ENCODE measurements around the gene ARHGAP12.

Gene ARHGAP12

GRCh38 chr10:31914370-31914769 lies 14.3 kb downstream of the ARHGAP12 start:
- no peak overlapping the region for H3K4me2 ChIP-seq (ENCODE audit: low read length)
- no peak overlapping the region for H3K18ac ChIP-seq (ENCODE audit: low read length)
- no peak overlapping the region for H3K56ac ChIP-seq (ENCODE audit: low read length)
- no peak overlapping the region for H4K8ac ChIP-seq (ENCODE audit: low read depth, low read length)
- H4K5ac ChIP-seq (ENCODE audit: low read length) = no peak overlapping the region
- no peaks in the 10 kb centered on the region for H3K36me3 ChIP-seq (ENCODE audit: control insufficient read depth, insufficient read depth, low read length)
- peaks cover 9% of the 10 kb centered on the region for H3K79me1 ChIP-seq (ENCODE audit: low read length)
- peaks cover 75% of the 10 kb centered on the region for H3K79me2 ChIP-seq (ENCODE audit: control insufficient read depth, insufficient read depth, low read length)
- peaks cover 9% of the 10 kb centered on the region for H3K4me1 ChIP-seq (ENCODE audit: control insufficient read depth, low read depth, low read length)
- H3K23ac ChIP-seq (ENCODE audit: low read length) = no peak overlapping the region
- DNase-seq = no peak
- no CpG with 5 or more reads among the region's 2 CpGs for WGBS (ENCODE audit: extremely low coverage, insufficient coverage, low lambda C conversion rate)
- H3K9ac ChIP-seq (ENCODE audit: low read length) = no peak overlapping the region
- H2BK15ac ChIP-seq (replicated peaks; ENCODE audit: low read depth) = no peak overlapping the region
- no peak overlapping the region for H2AK5ac ChIP-seq (ENCODE audit: low read length)
- H2BK5ac ChIP-seq (ENCODE audit: low read length) = no peak overlapping the region
- no peak overlapping the region for H3K4ac ChIP-seq (ENCODE audit: low read depth, low read length)
- H3K27ac ChIP-seq (ENCODE audit: low read depth, low read length) = no peak overlapping the region
- no peak overlapping the region for H3K4me3 ChIP-seq (ENCODE audit: low read length)
- H3K27me3 ChIP-seq (ENCODE audit: insufficient read depth, low read length, poor library complexity) = no peaks in the 10 kb centered on the region
- no peak overlapping the region for H2BK120ac ChIP-seq (ENCODE audit: low read depth, low read length)

DNA sequence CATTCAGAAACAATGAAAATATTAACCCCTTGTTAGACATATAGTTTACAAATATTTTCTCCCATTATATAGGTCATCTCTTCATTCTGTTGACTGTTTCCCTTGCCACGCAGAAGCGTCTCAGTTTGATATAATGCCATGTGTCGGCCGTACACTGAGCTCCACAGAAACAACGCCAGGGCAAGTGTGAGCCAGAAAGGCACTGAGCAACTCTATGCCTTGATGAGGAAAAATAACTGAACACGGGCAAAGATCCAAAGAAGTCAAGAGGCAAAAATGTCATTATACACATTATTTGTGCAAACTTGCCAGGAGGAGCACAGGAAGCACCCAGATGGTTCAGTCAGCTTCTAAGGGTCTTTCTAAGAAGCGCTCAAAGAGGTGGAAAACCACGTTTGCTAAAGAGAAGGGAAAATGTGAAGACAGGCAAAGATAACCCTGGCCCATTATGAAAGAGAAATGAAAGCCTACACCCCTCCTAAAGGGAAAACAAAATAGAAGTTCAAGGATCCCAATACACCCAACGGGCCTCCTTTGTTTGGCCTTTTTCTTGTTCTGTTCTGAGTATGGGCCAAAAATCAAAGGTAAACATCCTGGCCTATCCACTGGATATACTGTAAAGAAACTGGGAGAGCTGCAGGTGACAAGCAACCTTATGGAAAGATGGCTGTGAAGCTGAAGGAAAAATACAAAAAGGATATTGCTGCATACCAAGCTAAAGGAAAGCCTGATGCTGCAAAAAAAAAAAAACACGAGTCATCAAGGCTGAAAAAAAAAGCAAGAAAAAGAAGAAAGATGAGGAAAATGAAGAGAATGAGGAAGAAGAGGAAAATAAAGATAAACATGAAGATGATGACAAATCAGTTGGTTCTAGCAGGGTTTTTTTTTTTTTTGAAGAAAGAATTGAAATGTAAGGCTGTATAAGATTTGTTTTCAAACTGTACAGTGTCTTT lies 15.5 kb downstream of the ARHGAP12 start:
- H3K36me3 ChIP-seq (ENCODE audit: control insufficient read depth, insufficient read depth, low read length) = peaks cover 3% of the 10 kb centered on the region
- peaks cover 14% of the 10 kb centered on the region for H3K79me1 ChIP-seq (ENCODE audit: low read length)
- no peak overlapping the region for H3K4ac ChIP-seq (ENCODE audit: low read depth, low read length)
- H2BK120ac ChIP-seq (ENCODE audit: low read depth, low read length) = peak overlapping the region; percentile 4
- no peak overlapping the region for H4K8ac ChIP-seq (ENCODE audit: low read depth, low read length)
- H3K4me3 ChIP-seq (ENCODE audit: low read length) = no peak overlapping the region
- H2AK5ac ChIP-seq (ENCODE audit: low read length) = peak overlapping the region; percentile 22
- no peak for DNase-seq
- H3K18ac ChIP-seq (ENCODE audit: low read length) = peak overlapping the region; percentile 42
- H2BK5ac ChIP-seq (ENCODE audit: low read length) = no peak overlapping the region
- no peak overlapping the region for H3K9ac ChIP-seq (ENCODE audit: low read length)
- no peak overlapping the region for H2BK15ac ChIP-seq (replicated peaks; ENCODE audit: low read depth)
- H4K5ac ChIP-seq (ENCODE audit: low read length) = no peak overlapping the region
- H3K79me2 ChIP-seq (ENCODE audit: control insufficient read depth, insufficient read depth, low read length) = peaks cover 71% of the 10 kb centered on the region
- H3K4me2 ChIP-seq (ENCODE audit: low read length) = no peak overlapping the region
- peaks cover 9% of the 10 kb centered on the region for H3K4me1 ChIP-seq (ENCODE audit: control insufficient read depth, low read depth, low read length)
- WGBS (ENCODE audit: extremely low coverage, insufficient coverage, low lambda C conversion rate) = no CpG with 5 or more reads among the region's 10 CpGs
- H3K27me3 ChIP-seq (ENCODE audit: insufficient read depth, low read length, poor library complexity) = no peaks in the 10 kb centered on the region
- H3K23ac ChIP-seq (ENCODE audit: low read length) = no peak overlapping the region
- H3K27ac ChIP-seq (ENCODE audit: low read depth, low read length) = no peak overlapping the region
- no peak overlapping the region for H3K56ac ChIP-seq (ENCODE audit: low read length)

- peaks cover 4% of the 10 kb centered on the region for H3K36me3 ChIP-seq (ENCODE audit: control insufficient read depth, insufficient read depth, low read length)
- H2BK15ac ChIP-seq (replicated peaks; ENCODE audit: low read depth) = no peak overlapping the region
- H3K9ac ChIP-seq (ENCODE audit: low read length) = no peak overlapping the region
- H3K4me2 ChIP-seq (ENCODE audit: low read length) = no peak overlapping the region
- peak; percentile 72 for DNase-seq
- H3K4me3 ChIP-seq (ENCODE audit: low read length) = no peak overlapping the region
- H2AK5ac ChIP-seq (ENCODE audit: low read length) = no peak overlapping the region
- no peak overlapping the region for H2BK5ac ChIP-seq (ENCODE audit: low read length)
- no peak overlapping the region for H3K23ac ChIP-seq (ENCODE audit: low read length)
- no peak overlapping the region for H2BK120ac ChIP-seq (ENCODE audit: low read depth, low read length)
- no peak overlapping the region for H3K56ac ChIP-seq (ENCODE audit: low read length)
- H3K4ac ChIP-seq (ENCODE audit: low read depth, low read length) = no peak overlapping the region
- H3K4me1 ChIP-seq (ENCODE audit: control insufficient read depth, low read depth, low read length) = peaks cover 9% of the 10 kb centered on the region
- H4K5ac ChIP-seq (ENCODE audit: low read length) = no peak overlapping the region
- no CpG with 5 or more reads among the region's 2 CpGs for WGBS (ENCODE audit: extremely low coverage, insufficient coverage, low lambda C conversion rate)
- H3K79me2 ChIP-seq (ENCODE audit: control insufficient read depth, insufficient read depth, low read length) = peaks cover 64% of the 10 kb centered on the region
- H3K18ac ChIP-seq (ENCODE audit: low read length) = no peak overlapping the region
- H3K27ac ChIP-seq (ENCODE audit: low read depth, low read length) = no peak overlapping the region
- no peaks in the 10 kb centered on the region for H3K27me3 ChIP-seq (ENCODE audit: insufficient read depth, low read length, poor library complexity)
- H4K8ac ChIP-seq (ENCODE audit: low read depth, low read length) = no peak overlapping the region
- H3K79me1 ChIP-seq (ENCODE audit: low read length) = peaks cover 16% of the 10 kb centered on the region
Observed at GRCh38 chr10:31912289-31912688, 16.3 kb downstream of the ARHGAP12 start.

DNA sequence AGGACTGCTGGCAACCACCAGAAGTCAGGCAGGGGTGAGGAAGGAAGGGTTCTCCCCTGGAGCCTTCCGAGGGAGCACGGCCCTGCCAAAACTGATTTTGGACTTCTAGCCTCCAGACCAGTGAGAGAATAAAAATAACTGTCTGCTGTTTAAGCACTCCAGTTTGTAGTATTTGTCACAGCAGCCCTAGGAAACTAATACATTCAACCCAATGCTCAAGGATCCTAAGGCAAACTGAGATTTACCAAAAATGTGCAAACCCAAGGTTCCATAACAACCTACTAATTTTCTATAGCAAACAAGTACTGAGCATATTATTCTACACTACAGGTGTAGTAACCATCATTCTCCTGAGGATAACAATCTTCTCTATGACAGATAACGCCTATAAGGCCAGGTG lies 18.6 kb downstream of the ARHGAP12 start:
- no peak overlapping the region for H4K5ac ChIP-seq (ENCODE audit: low read length)
- H3K4ac ChIP-seq (ENCODE audit: low read depth, low read length) = no peak overlapping the region
- no peak overlapping the region for H4K8ac ChIP-seq (ENCODE audit: low read depth, low read length)
- peaks cover 9% of the 10 kb centered on the region for H3K4me1 ChIP-seq (ENCODE audit: control insufficient read depth, low read depth, low read length)
- peaks cover 25% of the 10 kb centered on the region for H3K79me1 ChIP-seq (ENCODE audit: low read length)
- DNase-seq = no peak
- no peak overlapping the region for H3K23ac ChIP-seq (ENCODE audit: low read length)
- no peak overlapping the region for H3K18ac ChIP-seq (ENCODE audit: low read length)
- H3K79me2 ChIP-seq (ENCODE audit: control insufficient read depth, insufficient read depth, low read length) = peaks cover 64% of the 10 kb centered on the region
- peaks cover 4% of the 10 kb centered on the region for H3K36me3 ChIP-seq (ENCODE audit: control insufficient read depth, insufficient read depth, low read length)
- no peak overlapping the region for H2AK5ac ChIP-seq (ENCODE audit: low read length)
- H3K27me3 ChIP-seq (ENCODE audit: insufficient read depth, low read length, poor library complexity) = no peaks in the 10 kb centered on the region
- H3K4me2 ChIP-seq (ENCODE audit: low read length) = no peak overlapping the region
- H2BK15ac ChIP-seq (replicated peaks; ENCODE audit: low read depth) = no peak overlapping the region
- no peak overlapping the region for H3K56ac ChIP-seq (ENCODE audit: low read length)
- no peak overlapping the region for H3K9ac ChIP-seq (ENCODE audit: low read length)
- H2BK120ac ChIP-seq (ENCODE audit: low read depth, low read length) = no peak overlapping the region
- WGBS (ENCODE audit: extremely low coverage, insufficient coverage, low lambda C conversion rate) = no CpG with 5 or more reads among the region's 3 CpGs
- no peak overlapping the region for H2BK5ac ChIP-seq (ENCODE audit: low read length)
- no peak overlapping the region for H3K27ac ChIP-seq (ENCODE audit: low read depth, low read length)
- no peak overlapping the region for H3K4me3 ChIP-seq (ENCODE audit: low read length)

GRCh38 chr10:31908157-31908556 lies 20.5 kb downstream of the ARHGAP12 start:
- peaks cover 4% of the 10 kb centered on the region for H3K36me3 ChIP-seq (ENCODE audit: control insufficient read depth, insufficient read depth, low read length)
- H2BK5ac ChIP-seq (ENCODE audit: low read length) = no peak overlapping the region
- no peak overlapping the region for H3K4me2 ChIP-seq (ENCODE audit: low read length)
- H2AK5ac ChIP-seq (ENCODE audit: low read length) = no peak overlapping the region
- no peak overlapping the region for H3K18ac ChIP-seq (ENCODE audit: low read length)
- no peak overlapping the region for H3K9ac ChIP-seq (ENCODE audit: low read length)
- H3K23ac ChIP-seq (ENCODE audit: low read length) = no peak overlapping the region
- no peaks in the 10 kb centered on the region for H3K27me3 ChIP-seq (ENCODE audit: insufficient read depth, low read length, poor library complexity)
- H2BK15ac ChIP-seq (replicated peaks; ENCODE audit: low read depth) = no peak overlapping the region
- WGBS (ENCODE audit: extremely low coverage, insufficient coverage, low lambda C conversion rate) = no CpG with 5 or more reads among the region's 7 CpGs
- H3K27ac ChIP-seq (ENCODE audit: low read depth, low read length) = no peak overlapping the region
- H3K4me3 ChIP-seq (ENCODE audit: low read length) = no peak overlapping the region
- DNase-seq = no peak
- no peak overlapping the region for H3K56ac ChIP-seq (ENCODE audit: low read length)
- H3K4me1 ChIP-seq (ENCODE audit: control insufficient read depth, low read depth, low read length) = peaks cover 6% of the 10 kb centered on the region
- H3K4ac ChIP-seq (ENCODE audit: low read depth, low read length) = no peak overlapping the region
- H4K8ac ChIP-seq (ENCODE audit: low read depth, low read length) = no peak overlapping the region
- peaks cover 26% of the 10 kb centered on the region for H3K79me1 ChIP-seq (ENCODE audit: low read length)
- H3K79me2 ChIP-seq (ENCODE audit: control insufficient read depth, insufficient read depth, low read length) = peaks cover 60% of the 10 kb centered on the region
- no peak overlapping the region for H2BK120ac ChIP-seq (ENCODE audit: low read depth, low read length)
- no peak overlapping the region for H4K5ac ChIP-seq (ENCODE audit: low read length)

Measured in mesendoderm (in vitro differentiated cells).